Endothelial cell (in vitro differentiated cells): Measurements from ENCODE around the gene GNAZ. TPM values are rescaled to one million over a fixed set of nuclear protein-coding genes. Genes with fewer than 3 reads are reported as not detected.

Source experiments
- DNase-seq: peaks from one replicate; pipeline ENCODE4 v3.0.0; 2021; ENCODE audit warnings: low spot score
- H3K27ac Mint-ChIP-seq: one replicate; pipeline ENCODE4 v1.8.0; 2021; ENCODE audit warnings: mixed read lengths, inconsistent platforms; ENCODE audit not compliant: unreplicated experiment
- H3K27me3 Mint-ChIP-seq: one replicate; pipeline ENCODE4 v1.8.0; 2021; ENCODE audit warnings: mild to moderate bottlenecking, moderate library complexity, mixed read lengths, inconsistent platforms; ENCODE audit not compliant: unreplicated experiment
- H3K36me3 Mint-ChIP-seq: one replicate; pipeline ENCODE4 v1.8.0; 2021; ENCODE audit warnings: mild to moderate bottlenecking, low read depth, mixed read lengths, inconsistent platforms; ENCODE audit not compliant: unreplicated experiment
- H3K4me1 Mint-ChIP-seq: one replicate; pipeline ENCODE4 v1.8.0; 2021; ENCODE audit warnings: mild to moderate bottlenecking, mixed read lengths, inconsistent platforms; ENCODE audit not compliant: unreplicated experiment
- H3K4me3 Mint-ChIP-seq: one replicate; pipeline ENCODE4 v1.8.0; 2021; ENCODE audit warnings: mild to moderate bottlenecking, mixed read lengths, inconsistent platforms; ENCODE audit not compliant: unreplicated experiment
- H3K9me3 Mint-ChIP-seq: one replicate; pipeline ENCODE4 v1.8.0; 2021; ENCODE audit warnings: mixed read lengths, inconsistent platforms; ENCODE audit not compliant: unreplicated experiment
- CTCF ChIP-seq: fragments of 200-600 bp; sonication (generic); IDR thresholded peaks from one replicate; pipeline ENCODE4 v1.5.0; 2021; ENCODE audit warnings: antibody characterized with exemption; ENCODE audit not compliant: unreplicated experiment
- total RNA-seq: library from RNA; stranded (reverse); fragmentation: NEBNext Ultra II Directional; extraction: Animal tissue kit (Norgen Biotek cat#: 25700); gene quantifications from one replicate; pipeline ENCODE4 v1.2.1, GENCODE V29; 2021; ENCODE audit not compliant: unreplicated experiment

The GNAZ gene
- total RNA-seq, 1 donor from 2014 or later: 0.21 TPM

GRCh38 chr22:23115825-23116494 is 45.6 kb downstream of the GNAZ start:
- peaks cover 20% of the 10 kb centered on the region for H3K4me1 Mint-ChIP-seq
- H3K36me3 Mint-ChIP-seq: no peaks in the 10 kb centered on the region
- DNase-seq: no peak
- H3K4me3 Mint-ChIP-seq: no peak overlapping the region
- H3K27me3 Mint-ChIP-seq: peaks cover 6% of the 10 kb centered on the region
- no peaks in the 10 kb centered on the region for H3K9me3 Mint-ChIP-seq
- H3K27ac Mint-ChIP-seq: no peak overlapping the region
- no peak for TF ChIP-seq CTCF

- no peak for TF ChIP-seq CTCF
- no peak for DNase-seq
- Mint-ChIP-seq H3K4me3 (no peak overlapping the region), H3K36me3 (no peaks in the 10 kb centered on the region), H3K4me1 (peaks cover 20% of the 10 kb centered on the region), H3K27ac (no peak overlapping the region), H3K27me3 (peaks cover 6% of the 10 kb centered on the region), H3K9me3 (no peaks in the 10 kb centered on the region)
Measured at GRCh38 chr22:23116506-23117263, 46.4 kb downstream of the GNAZ start.

- no peak for TF ChIP-seq CTCF
- no peaks in the 10 kb centered on the region for H3K9me3 Mint-ChIP-seq
- H3K4me1 Mint-ChIP-seq: peaks cover 20% of the 10 kb centered on the region
- no peak for DNase-seq
- H3K27me3 Mint-ChIP-seq: peaks cover 6% of the 10 kb centered on the region
- no peak overlapping the region for H3K27ac Mint-ChIP-seq
- H3K4me3 Mint-ChIP-seq: no peak overlapping the region
- H3K36me3 Mint-ChIP-seq: no peaks in the 10 kb centered on the region
Measured at GRCh38 chr22:23117275-23117674, 47.0 kb downstream of the GNAZ start.

- no peaks in the 10 kb centered on the region for H3K9me3 Mint-ChIP-seq
- peaks cover 7% of the 10 kb centered on the region for H3K27me3 Mint-ChIP-seq
- TF ChIP-seq CTCF: no peak
- H3K27ac Mint-ChIP-seq: no peak overlapping the region
- peaks cover 16% of the 10 kb centered on the region for H3K4me1 Mint-ChIP-seq
- no peak for DNase-seq
- no peaks in the 10 kb centered on the region for H3K36me3 Mint-ChIP-seq
- no peak overlapping the region for H3K4me3 Mint-ChIP-seq
Measured at GRCh38 chr22:23117891-23118646, 47.8 kb downstream of the GNAZ start.
